Uterus (tissue), 4 donors: ENCODE data around the gene MOV10. TPM values are rescaled to one million over a fixed set of nuclear protein-coding genes. Genes with fewer than 3 reads are reported as not detected.

Source experiments
- DNase-seq, 2 donors: peaks; one replicate each; pipeline ENCODE4 v3.0.0-alpha.2; 2019 to 2020
- H3K27ac ChIP-seq, 2 donors: fragments of 200-600 bp; sonication (generic); 1 replicate in 1 of 2; 2 replicates in 1 of 2; pipeline ENCODE4 v1.5.1; 2016 to 2018
- H3K27me3 ChIP-seq, 2 donors: fragments of 200-600 bp; sonication (generic); one replicate each; pipeline ENCODE4 v1.5.1; 2018 to 2019; ENCODE audit warnings: control low read depth in 1 of 2
- H3K36me3 ChIP-seq, 2 donors: fragments of 200-600 bp; sonication (generic); one replicate each; pipeline ENCODE4 v1.5.1; 2019; ENCODE audit warnings: control low read depth in 1 of 2
- H3K4me1 ChIP-seq, 2 donors: fragments of 200-600 bp; sonication (generic); one replicate each; pipeline ENCODE4 v1.5.1; 2018 to 2019; ENCODE audit warnings: control low read depth in 1 of 2
- H3K4me3 ChIP-seq, 2 donors: fragments of 200-600 bp; sonication (generic); 1 replicate in 1 of 2; 2 replicates in 1 of 2; pipeline ENCODE4 v1.5.1; 2018 to 2019; ENCODE audit warnings: mild to moderate bottlenecking in 1 of 2
- H3K9me3 ChIP-seq, 2 donors: fragments of 200-600 bp; sonication (generic); one replicate each; pipeline ENCODE4 v1.5.1; 2019; ENCODE audit warnings: control low read depth in 1 of 2
- CTCF ChIP-seq, 4 experiments: fragments of 200-600 bp in 2 of 4; fragments of 450-650 bp in 2 of 4; sonication (generic) in 2 of 4; IDR thresholded peaks; one replicate each; pipeline ENCODE4 v1.5.1; 2016 to 2019; ENCODE audit warnings: antibody characterized with exemption in 4 of 4, mild to moderate bottlenecking in 2 of 4, moderate library complexity in 1 of 4
- POLR2A ChIP-seq, 2 donors: fragments of 450-650 bp; IDR thresholded peaks; one replicate each; pipeline ENCODE4 v1.6.1; 2016; ENCODE audit warnings: antibody characterized with exemption in 2 of 2, mild to moderate bottlenecking in 1 of 2, moderate library complexity in 1 of 2
- intact Hi-C: fragments of 100-400 bp; cut with DNase I; formaldehyde crosslinking; loops from one replicate; pipeline ENCODE4 v1.15.1; 2023; ENCODE audit warnings: low total_unique reads
- total RNA-seq, 4 donors: library from RNA; depleted of rRNA in 3 of 4; stranded (reverse); fragments of >200 nt in 3 of 4; gene quantifications; one replicate each; pipeline versions ENCODE4 v1.1.0 to v1.2.4, GENCODE V29; 2014 to 2023
- donor health status: DM: yes; HTN: yes; CAD: no.

MOV10 gene
- total RNA-seq, 4 donors from 2014 or later, result 10.3 to 91.9 (median 55.5) TPM

GRCh38 chr1:112729909-112730308, 55.5 kb downstream of the MOV10 start:
- TF ChIP-seq POLR2A (IDR thresholded peaks at IDR 0.05), result no peak
- TF ChIP-seq CTCF (IDR thresholded peaks at IDR 0.05), result no peak
- H3K4me3 ChIP-seq, result no peak overlapping the region
- DNase-seq, result no peak
- H3K27ac ChIP-seq, result no peak overlapping the region
- intact Hi-C loops, result no loop called here
- no peaks in the 10 kb centered on the region for H3K36me3 ChIP-seq
- no peaks in the 10 kb centered on the region for H3K27me3 ChIP-seq
- no peaks in the 10 kb centered on the region for H3K9me3 ChIP-seq
- H3K4me1 ChIP-seq, result no peaks in the 10 kb centered on the region

- intact Hi-C loops, result no loop called here
These were observed 57.0 kb downstream of the MOV10 start for GRCh38 chr1:112731451-112731850.

GRCh38 chr1:112735752-112736151, 61.3 kb downstream of the MOV10 start:
- intact Hi-C loops, result no loop called here
- no peaks in the 10 kb centered on the region for H3K9me3 ChIP-seq
- no peaks in the 10 kb centered on the region for H3K4me1 ChIP-seq
- no peak for DNase-seq
- H3K4me3 ChIP-seq, result no peak overlapping the region
- H3K27ac ChIP-seq, result no peak overlapping the region
- no peaks in the 10 kb centered on the region for H3K36me3 ChIP-seq
- TF ChIP-seq POLR2A (IDR thresholded peaks at IDR 0.05), result no peak
- TF ChIP-seq CTCF (IDR thresholded peaks at IDR 0.05), result no peak
- H3K27me3 ChIP-seq, result no peaks in the 10 kb centered on the region

More at GRCh38 chr1:112731451-112731850, 57.0 kb downstream of the MOV10 start:
- no peaks in the 10 kb centered on the region for H3K4me1 ChIP-seq
- no peak for TF ChIP-seq CTCF (IDR thresholded peaks at IDR 0.05)
- no peak for TF ChIP-seq POLR2A (IDR thresholded peaks at IDR 0.05)
- no peak for DNase-seq
- no peaks in the 10 kb centered on the region for H3K36me3 ChIP-seq
- H3K4me3 ChIP-seq, result no peak overlapping the region
- no peaks in the 10 kb centered on the region for H3K9me3 ChIP-seq
- no peaks in the 10 kb centered on the region for H3K27me3 ChIP-seq
- no peak overlapping the region for H3K27ac ChIP-seq

- Histone ChIP-seq H3K4me3 (no peak overlapping the region), H3K27ac (no peak overlapping the region), H3K27me3 (no peaks in the 10 kb centered on the region), H3K4me1 (no peaks in the 10 kb centered on the region), H3K36me3 (no peaks in the 10 kb centered on the region), H3K9me3 (no peaks in the 10 kb centered on the region)
- no peak for DNase-seq
- TF ChIP-seq CTCF (IDR thresholded peaks at IDR 0.05), result no peak
- no peak for TF ChIP-seq POLR2A (IDR thresholded peaks at IDR 0.05)
- intact Hi-C loops, result no loop called here
These were observed 63.1 kb downstream of the MOV10 start for GRCh38 chr1:112737573-112737972.

GRCh38 chr1:112743174-112744008, 68.9 kb downstream of the MOV10 start:
- Histone ChIP-seq H3K36me3 (no peaks in the 10 kb centered on the region), H3K4me1 (no peaks in the 10 kb centered on the region), H3K27me3 (peaks cover 0 to 23% of the 10 kb centered on the region in 2 donors), H3K9me3 (no peaks in the 10 kb centered on the region), H3K4me3 (no peak overlapping the region), H3K27ac (no peak overlapping the region)
- no peak for TF ChIP-seq POLR2A (IDR thresholded peaks at IDR 0.05)
- no peak for TF ChIP-seq CTCF (IDR thresholded peaks at IDR 0.05)
- no peak for DNase-seq
- intact Hi-C loops, result no loop called here
